Measurements from ENCODE around the gene GPN2. TPM values are rescaled to one million over a fixed set of nuclear protein-coding genes. Genes with fewer than 3 reads are reported as not detected.
A peak's percentile ranks its signal among the peaks of the same experiment; 100 is the strongest.

Gene GPN2
- total RNA-seq, 6 experiments from 2014 or later = 28.4 to 39.3 (median 36.1) TPM

DNA sequence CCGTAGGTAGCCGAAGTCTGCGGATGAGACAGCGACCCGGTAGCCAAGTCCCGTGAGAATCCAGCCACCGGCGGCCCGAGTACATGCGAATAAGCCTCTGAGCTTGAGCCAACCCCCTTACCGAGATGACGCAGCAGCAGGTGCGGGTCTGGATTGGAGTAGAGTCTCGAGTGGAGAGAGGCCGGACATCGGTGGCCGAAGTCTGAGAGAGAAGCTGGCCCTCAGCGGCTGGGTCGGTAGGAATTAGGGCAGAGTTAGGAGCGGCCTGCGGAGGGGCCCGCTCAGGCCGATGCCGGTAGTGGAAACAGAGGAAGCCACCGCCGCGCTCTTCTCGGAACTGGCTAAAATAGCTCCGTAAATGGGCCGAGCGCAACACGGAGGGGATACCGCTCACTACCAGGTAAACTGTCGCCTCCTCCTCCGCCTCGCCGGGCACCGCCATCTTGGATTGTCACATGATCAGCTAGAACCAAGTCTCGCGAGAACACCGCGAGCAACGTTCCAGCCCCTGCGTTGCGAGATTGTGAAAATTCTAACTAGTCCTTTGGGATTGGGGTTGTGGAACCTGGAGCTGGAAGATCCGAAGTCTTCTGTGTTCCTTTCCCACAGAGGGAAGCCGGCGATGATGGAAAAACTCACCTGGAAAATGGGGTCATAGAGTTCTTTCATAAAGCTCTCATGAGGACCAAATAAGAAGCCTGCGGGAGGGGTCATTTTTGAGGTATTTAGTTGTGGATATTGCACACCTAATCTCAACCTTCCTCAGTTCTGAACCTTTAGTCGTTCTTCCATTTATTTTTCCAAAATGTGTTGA is 10.1 kb upstream of the GPN2 start, which contains the start of gene GPATCH3:
Gene GPATCH3, minus strand, starts transcription at position 467 of the 814 bp plus-strand sequence. Its CDS starts 25 bp downstream, at position 442.
- DNase-seq = peak; percentile 88
- H3K4me1 Mint-ChIP-seq (ENCODE audit: low read depth) = peaks cover 26% of the 10 kb centered on the region

DNA sequence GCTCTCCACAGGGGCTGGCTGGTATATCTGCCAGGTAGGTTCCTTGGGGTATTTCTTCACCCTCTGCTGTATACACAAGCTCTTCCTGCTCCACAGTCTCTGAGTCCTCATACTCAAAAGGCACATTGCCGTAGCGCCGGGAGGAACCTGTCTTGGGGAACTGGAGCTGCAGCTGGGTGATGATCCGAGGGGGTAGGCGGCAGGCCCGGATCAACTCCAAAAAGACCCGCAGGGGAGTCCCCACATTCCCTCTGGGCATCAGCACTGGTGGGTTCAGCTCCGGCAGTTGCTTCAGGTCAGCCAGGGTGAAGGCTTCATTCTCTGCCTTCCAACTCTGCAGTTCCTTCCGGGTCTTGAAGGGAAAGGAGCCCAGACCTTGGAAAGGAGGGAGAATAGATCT is 7.3 kb upstream of the GPN2 start:
- Mint-ChIP-seq H3K36me3 (ENCODE audit: low read depth) (peaks cover 37% of the 10 kb centered on the region), H3K27me3 (ENCODE audit: insufficient read depth) (no peaks in the 10 kb centered on the region; the same call in 1 of the 2 replicates), H3K27ac (no peak overlapping the region), H3K9me3 (no peaks in the 10 kb centered on the region), H3K4me3 (no peak overlapping the region), H3K4me1 (ENCODE audit: low read depth) (peaks cover 26% of the 10 kb centered on the region)
- TF ChIP-seq, protein P1, sequence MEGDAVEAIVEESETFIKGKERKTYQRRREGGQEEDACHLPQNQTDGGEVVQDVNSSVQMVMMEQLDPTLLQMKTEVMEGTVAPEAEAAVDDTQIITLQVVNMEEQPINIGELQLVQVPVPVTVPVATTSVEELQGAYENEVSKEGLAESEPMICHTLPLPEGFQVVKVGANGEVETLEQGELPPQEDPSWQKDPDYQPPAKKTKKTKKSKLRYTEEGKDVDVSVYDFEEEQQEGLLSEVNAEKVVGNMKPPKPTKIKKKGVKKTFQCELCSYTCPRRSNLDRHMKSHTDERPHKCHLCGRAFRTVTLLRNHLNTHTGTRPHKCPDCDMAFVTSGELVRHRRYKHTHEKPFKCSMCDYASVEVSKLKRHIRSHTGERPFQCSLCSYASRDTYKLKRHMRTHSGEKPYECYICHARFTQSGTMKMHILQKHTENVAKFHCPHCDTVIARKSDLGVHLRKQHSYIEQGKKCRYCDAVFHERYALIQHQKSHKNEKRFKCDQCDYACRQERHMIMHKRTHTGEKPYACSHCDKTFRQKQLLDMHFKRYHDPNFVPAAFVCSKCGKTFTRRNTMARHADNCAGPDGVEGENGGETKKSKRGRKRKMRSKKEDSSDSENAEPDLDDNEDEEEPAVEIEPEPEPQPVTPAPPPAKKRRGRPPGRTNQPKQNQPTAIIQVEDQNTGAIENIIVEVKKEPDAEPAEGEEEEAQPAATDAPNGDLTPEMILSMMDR (IDR thresholded peaks at IDR 0.05) = no peak
- no peak for DNase-seq

More for the DNA sequence above, 10.1 kb upstream of the GPN2 start, which contains the start of gene GPATCH3:
- peaks cover 20% of the 10 kb centered on the region for H3K36me3 Mint-ChIP-seq (ENCODE audit: low read depth)
- H3K27ac Mint-ChIP-seq = peak within 1 kb of the TSS; percentile 97
- no peaks in the 10 kb centered on the region; the same call in 1 of the 2 replicates for H3K27me3 Mint-ChIP-seq (ENCODE audit: insufficient read depth)
- H3K9me3 Mint-ChIP-seq = no peaks in the 10 kb centered on the region
- peak within 1 kb of the TSS; percentile 95 for H3K4me3 Mint-ChIP-seq
- TF ChIP-seq, protein P1 (IDR thresholded peaks at IDR 0.05) = no peak

DNA sequence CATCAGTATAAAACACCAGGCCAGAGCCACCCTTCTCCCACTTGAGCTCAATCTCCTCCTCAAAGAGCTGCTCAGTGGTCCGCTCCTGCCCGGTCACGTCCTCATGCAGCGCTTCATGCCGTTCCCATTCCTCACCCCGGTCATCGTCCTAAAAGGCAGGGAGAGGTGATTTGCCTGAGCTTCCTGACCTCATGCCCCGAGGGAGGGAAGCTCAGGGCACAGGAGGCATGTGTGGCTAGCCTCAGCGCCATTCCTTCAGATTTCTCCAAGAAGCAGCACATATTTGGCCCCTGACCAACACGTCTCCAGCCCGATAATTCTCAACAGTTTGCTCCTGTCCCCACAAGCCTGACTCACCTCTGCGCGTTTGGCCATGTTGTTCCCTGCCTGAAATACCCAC is 4.2 kb upstream of the GPN2 start:
- DNase-seq = no peak
- H3K4me3 Mint-ChIP-seq = no peak overlapping the region
- no peaks in the 10 kb centered on the region for H3K9me3 Mint-ChIP-seq
- H3K4me1 Mint-ChIP-seq (ENCODE audit: low read depth) = peaks cover 18% of the 10 kb centered on the region
- H3K27me3 Mint-ChIP-seq (ENCODE audit: insufficient read depth) = no peaks in the 10 kb centered on the region; the same call in 1 of the 2 replicates
- H3K36me3 Mint-ChIP-seq (ENCODE audit: low read depth) = peaks cover 35% of the 10 kb centered on the region
- no peak overlapping the region for H3K27ac Mint-ChIP-seq
- TF ChIP-seq, protein P1 (IDR thresholded peaks at IDR 0.05) = no peak

DNA sequence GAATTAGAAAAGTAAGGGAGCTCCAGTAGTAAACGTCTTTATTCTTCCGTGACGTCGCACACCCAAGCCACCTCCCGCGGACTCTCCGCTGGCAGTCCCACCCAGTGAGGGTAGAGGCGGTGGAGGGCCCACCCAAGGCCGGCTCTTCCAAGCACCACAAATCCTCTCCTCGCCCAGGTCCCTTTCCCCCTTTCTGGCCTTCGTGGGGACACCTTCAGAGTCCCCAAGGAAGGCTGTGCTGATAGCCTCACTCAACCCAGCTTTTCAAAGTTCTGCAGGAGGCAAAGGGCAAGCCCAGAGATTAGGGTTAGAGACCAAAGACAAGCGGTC is 349 bp upstream of the GPN2 start:
- peaks cover 41% of the 10 kb centered on the region for H3K36me3 Mint-ChIP-seq (ENCODE audit: low read depth)
- peaks cover 24% of the 10 kb centered on the region for H3K4me1 Mint-ChIP-seq (ENCODE audit: low read depth)
- peak overlapping the region; percentile 93 for H3K27ac Mint-ChIP-seq

DNA sequence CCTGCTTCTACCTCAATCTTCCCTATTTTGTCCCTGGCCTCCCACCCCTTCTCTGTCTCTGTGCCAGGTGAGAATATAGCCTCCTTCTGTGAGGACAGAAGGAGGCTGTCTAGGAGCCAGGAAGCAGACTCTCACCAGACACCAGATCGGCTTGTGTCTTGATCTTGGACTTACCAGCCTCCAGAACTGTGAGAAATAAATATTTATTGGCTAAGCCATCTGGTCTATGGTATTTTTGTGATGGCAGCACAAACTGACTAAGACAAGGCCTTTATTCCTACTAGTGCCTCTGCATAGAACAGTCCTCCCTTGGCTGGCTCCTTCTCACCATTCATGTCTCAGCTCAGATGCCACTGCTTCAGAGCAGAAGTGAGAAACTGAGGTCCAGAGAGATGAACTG is 1.9 kb downstream of the GPN2 start:
- Mint-ChIP-seq H3K4me3 (peak overlapping the region; percentile 91), H3K27ac (peak overlapping the region; percentile 93), H3K9me3 (no peaks in the 10 kb centered on the region), H3K36me3 (ENCODE audit: low read depth) (peaks cover 43% of the 10 kb centered on the region), H3K4me1 (ENCODE audit: low read depth) (peaks cover 24% of the 10 kb centered on the region), H3K27me3 (ENCODE audit: insufficient read depth) (no peaks in the 10 kb centered on the region; the same call in none of the 2 replicates)
- no peak for DNase-seq
- TF ChIP-seq, protein P1 (IDR thresholded peaks at IDR 0.05) = no peak

More for the DNA sequence above, 349 bp upstream of the GPN2 start:
- TF ChIP-seq, protein P1 (IDR thresholded peaks at IDR 0.05) = no peak
- no peaks in the 10 kb centered on the region; the same call in 1 of the 2 replicates for H3K27me3 Mint-ChIP-seq (ENCODE audit: insufficient read depth)
- DNase-seq = no peak
- peak overlapping the region; percentile 91 for H3K4me3 Mint-ChIP-seq
- no peaks in the 10 kb centered on the region for H3K9me3 Mint-ChIP-seq
